A549 (cell line): ENCODE results near the gene FNIP1.

Experiments used
- BHLHE40 ChIP-seq: IDR thresholded peaks from 2 replicates; pipeline ENCODE4 v1.6.1; 2012; ENCODE audit warnings: low read depth, low read length, inconsistent platforms
- EP300 ChIP-seq, 2 experiments: fragments of >200 bp; sonication (Bioruptor Twin); formaldehyde crosslinking; IDR thresholded peaks; 2 replicates in 1 of 2; 3 replicates in 1 of 2; pipeline ENCODE4 v1.6.1; 2016 to 2017
- FOSL2 ChIP-seq, 2 experiments: fragments of 450-650 bp in 1 of 2; fragments of >200 bp in 1 of 2; sonication (Bioruptor Twin) in 1 of 2; formaldehyde crosslinking; IDR thresholded peaks; 2 replicates each; pipeline versions ENCODE4 v1.5.0 to v1.6.1; 2016 to 2020; ENCODE audit warnings: mild to moderate bottlenecking in 1 of 2, moderate library complexity in 1 of 2
- HOXA7 ChIP-seq: fragments of 250-450 bp; sonication (Bioruptor Pico); IDR thresholded peaks from 2 replicates; pipeline ENCODE4 v1.5.0; 2020; ENCODE audit warnings: mild to moderate bottlenecking, moderate library complexity
- JUNB ChIP-seq: fragments of >200 bp; sonication (Bioruptor Twin); formaldehyde crosslinking; IDR thresholded peaks from 2 replicates; pipeline ENCODE4 v1.6.1; 2016
- MAZ ChIP-seq: fragments of 150-350 bp; IDR thresholded peaks from 2 replicates; pipeline ENCODE4 v1.6.1; 2014; ENCODE audit warnings: antibody characterized with exemption, low read depth, low read length, borderline replicate concordance
- POLR2A ChIP-seq: IDR thresholded peaks from 2 replicates; pipeline ENCODE4 v1.6.1; 2012; ENCODE audit warnings: mild to moderate bottlenecking, low read length
- POLR2AphosphoS2 ChIP-seq: conservative IDR thresholded peaks from 2 replicates; pipeline ENCODE4 v1.6.1; 2012; ENCODE audit warnings: low read length, improper control_type of control experiment, inconsistent platforms
- RCOR1 ChIP-seq: fragments of 150-350 bp; IDR thresholded peaks from 2 replicates; pipeline ENCODE4 v1.6.1; 2014; ENCODE audit warnings: antibody characterized with exemption, low read length, low read depth
- RFX5 ChIP-seq: fragments of 450-650 bp; IDR thresholded peaks from 2 replicates; pipeline ENCODE4 v1.7.1; 2014; ENCODE audit warnings: antibody characterized with exemption, mild to moderate bottlenecking, moderate library complexity
- TP53 ChIP-seq: fragments of 250-450 bp; sonication (Bioruptor Pico); IDR thresholded peaks from 2 replicates; pipeline ENCODE4 v1.5.0; 2021; ENCODE audit warnings: mild to moderate bottlenecking, moderate library complexity
- TF ChIP-seq, protein P1 (sequence below): fragments of >200 bp; sonication (Bioruptor Twin); formaldehyde crosslinking; IDR thresholded peaks from 3 replicates; pipeline ENCODE4 v1.5.1; 2016
- TF ChIP-seq, protein P2 (sequence below): IDR thresholded peaks from 2 replicates; pipeline ENCODE4 v1.6.1; 2012
- TF ChIP-seq, protein P3 (sequence below): fragments of 200-600 bp; sonication (generic); IDR thresholded peaks from 2 replicates; pipeline ENCODE4 v1.6.1; 2016; ENCODE audit warnings: antibody characterized with exemption, mild to moderate bottlenecking, moderate library complexity

DNA sequence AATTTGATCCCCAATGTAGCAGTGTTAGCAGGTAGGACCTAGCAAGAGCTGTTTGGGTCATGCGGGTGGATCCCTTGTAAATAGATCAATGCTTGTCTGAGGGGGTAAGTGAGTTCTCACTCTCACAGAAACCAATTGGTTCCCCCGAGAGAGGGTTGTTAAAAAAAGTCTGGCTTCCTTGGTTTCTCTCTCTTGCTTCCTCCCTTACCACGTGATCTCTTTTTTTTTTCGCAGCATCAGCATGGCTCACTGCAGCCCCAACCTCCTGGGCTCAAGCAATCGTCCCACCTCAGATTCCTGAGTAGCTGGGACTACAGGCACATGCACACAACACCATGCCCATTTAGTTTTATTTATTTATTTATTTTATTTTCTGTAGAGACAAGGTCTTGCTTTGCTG is 188.2 kb downstream of the FNIP1 start:
- TF ChIP-seq, protein P1, sequence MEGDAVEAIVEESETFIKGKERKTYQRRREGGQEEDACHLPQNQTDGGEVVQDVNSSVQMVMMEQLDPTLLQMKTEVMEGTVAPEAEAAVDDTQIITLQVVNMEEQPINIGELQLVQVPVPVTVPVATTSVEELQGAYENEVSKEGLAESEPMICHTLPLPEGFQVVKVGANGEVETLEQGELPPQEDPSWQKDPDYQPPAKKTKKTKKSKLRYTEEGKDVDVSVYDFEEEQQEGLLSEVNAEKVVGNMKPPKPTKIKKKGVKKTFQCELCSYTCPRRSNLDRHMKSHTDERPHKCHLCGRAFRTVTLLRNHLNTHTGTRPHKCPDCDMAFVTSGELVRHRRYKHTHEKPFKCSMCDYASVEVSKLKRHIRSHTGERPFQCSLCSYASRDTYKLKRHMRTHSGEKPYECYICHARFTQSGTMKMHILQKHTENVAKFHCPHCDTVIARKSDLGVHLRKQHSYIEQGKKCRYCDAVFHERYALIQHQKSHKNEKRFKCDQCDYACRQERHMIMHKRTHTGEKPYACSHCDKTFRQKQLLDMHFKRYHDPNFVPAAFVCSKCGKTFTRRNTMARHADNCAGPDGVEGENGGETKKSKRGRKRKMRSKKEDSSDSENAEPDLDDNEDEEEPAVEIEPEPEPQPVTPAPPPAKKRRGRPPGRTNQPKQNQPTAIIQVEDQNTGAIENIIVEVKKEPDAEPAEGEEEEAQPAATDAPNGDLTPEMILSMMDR = no peak
- TF ChIP-seq POLR2A (no peak), EP300 (IDR thresholded peaks at IDR 0.05) (no peak), POLR2AphosphoS2 (no peak), MAZ (no peak), BHLHE40 (no peak), HOXA7 (CRISPR knock-in tag) (no peak), JUNB (no peak), TP53 (no peak), RFX5 (no peak), FOSL2 (IDR thresholded peaks at IDR 0.05) (no peak), FOSL2 (CRISPR knock-in tag; IDR thresholded peaks at IDR 0.05) (no peak), RCOR1 (no peak)
- TF ChIP-seq, protein P2, sequence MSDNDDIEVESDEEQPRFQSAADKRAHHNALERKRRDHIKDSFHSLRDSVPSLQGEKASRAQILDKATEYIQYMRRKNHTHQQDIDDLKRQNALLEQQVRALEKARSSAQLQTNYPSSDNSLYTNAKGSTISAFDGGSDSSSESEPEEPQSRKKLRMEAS = no peak
- TF ChIP-seq, protein P3, sequence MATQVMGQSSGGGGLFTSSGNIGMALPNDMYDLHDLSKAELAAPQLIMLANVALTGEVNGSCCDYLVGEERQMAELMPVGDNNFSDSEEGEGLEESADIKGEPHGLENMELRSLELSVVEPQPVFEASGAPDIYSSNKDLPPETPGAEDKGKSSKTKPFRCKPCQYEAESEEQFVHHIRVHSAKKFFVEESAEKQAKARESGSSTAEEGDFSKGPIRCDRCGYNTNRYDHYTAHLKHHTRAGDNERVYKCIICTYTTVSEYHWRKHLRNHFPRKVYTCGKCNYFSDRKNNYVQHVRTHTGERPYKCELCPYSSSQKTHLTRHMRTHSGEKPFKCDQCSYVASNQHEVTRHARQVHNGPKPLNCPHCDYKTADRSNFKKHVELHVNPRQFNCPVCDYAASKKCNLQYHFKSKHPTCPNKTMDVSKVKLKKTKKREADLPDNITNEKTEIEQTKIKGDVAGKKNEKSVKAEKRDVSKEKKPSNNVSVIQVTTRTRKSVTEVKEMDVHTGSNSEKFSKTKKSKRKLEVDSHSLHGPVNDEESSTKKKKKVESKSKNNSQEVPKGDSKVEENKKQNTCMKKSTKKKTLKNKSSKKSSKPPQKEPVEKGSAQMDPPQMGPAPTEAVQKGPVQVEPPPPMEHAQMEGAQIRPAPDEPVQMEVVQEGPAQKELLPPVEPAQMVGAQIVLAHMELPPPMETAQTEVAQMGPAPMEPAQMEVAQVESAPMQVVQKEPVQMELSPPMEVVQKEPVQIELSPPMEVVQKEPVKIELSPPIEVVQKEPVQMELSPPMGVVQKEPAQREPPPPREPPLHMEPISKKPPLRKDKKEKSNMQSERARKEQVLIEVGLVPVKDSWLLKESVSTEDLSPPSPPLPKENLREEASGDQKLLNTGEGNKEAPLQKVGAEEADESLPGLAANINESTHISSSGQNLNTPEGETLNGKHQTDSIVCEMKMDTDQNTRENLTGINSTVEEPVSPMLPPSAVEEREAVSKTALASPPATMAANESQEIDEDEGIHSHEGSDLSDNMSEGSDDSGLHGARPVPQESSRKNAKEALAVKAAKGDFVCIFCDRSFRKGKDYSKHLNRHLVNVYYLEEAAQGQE = no peak
